DMS79 treated with DMSO at 0.1 percent for 48 hours (cell line): ENCODE data around the gene RENBP.
"Not testable (repeated sequence)": the region's sequence is repeated elsewhere in the genome, so short reads cannot be mapped to it uniquely, and the experiment has no call there.

ENCODE experiments used
- DNase-seq: peaks from one replicate; lab custom pipeline; 2025; lab: John Stamatoyannopoulos, UW

Gene RENBP

GRCh38 chrX:153944140-153944799, at the start of gene RENBP:
TSS of gene RENBP (minus strand) at chrX:153944643. CDS start at chrX:153944610, 33 bp downstream.
- DNase-seq: no peak

GRCh38 chrX:153993978-153994377, 49.5 kb upstream of the RENBP start:
- DNase-seq: no peak

- no peak for DNase-seq
These were observed 48.6 kb upstream of the RENBP start for GRCh38 chrX:153993079-153993478.

GRCh38 chrX:153992180-153992579, 47.7 kb upstream of the RENBP start:
- no peak for DNase-seq

- DNase-seq: no peak
These were observed 46.7 kb upstream of the RENBP start for GRCh38 chrX:153991013-153991580.

- no peak for DNase-seq
These were observed 45.7 kb upstream of the RENBP start for GRCh38 chrX:153989973-153990655.

- no peak for DNase-seq
These were observed 44.0 kb upstream of the RENBP start for GRCh38 chrX:153988493-153988892.

GRCh38 chrX:153984351-153985178, 40.1 kb upstream of the RENBP start:
- no peak for DNase-seq

- DNase-seq: no peak
These were observed 38.9 kb upstream of the RENBP start for GRCh38 chrX:153983321-153983801.

GRCh38 chrX:153981771-153982533, 37.5 kb upstream of the RENBP start:
- DNase-seq: no peak

- DNase-seq: no peak
These were observed 36.8 kb upstream of the RENBP start for GRCh38 chrX:153981231-153981630.

GRCh38 chrX:153980394-153980793, 36.0 kb upstream of the RENBP start:
- DNase-seq: not testable (repeated sequence)

GRCh38 chrX:153974726-153975286, 30.4 kb upstream of the RENBP start:
- no peak for DNase-seq

GRCh38 chrX:153974003-153974725, 29.7 kb upstream of the RENBP start:
- DNase-seq: no peak

GRCh38 chrX:153973127-153974002, 28.9 kb upstream of the RENBP start:
- peak; percentile 12 for DNase-seq

GRCh38 chrX:153972368-153973126, 28.1 kb upstream of the RENBP start, which contains the start of gene TMEM187:
TSS of gene TMEM187 (plus strand) at chrX:153972754. CDS start at chrX:153982063, 9,309 bp downstream.
- peak; percentile 80 for DNase-seq

GRCh38 chrX:153971450-153972367, 27.3 kb upstream of the RENBP start, which contains the start of gene HCFC1:
TSS of gene HCFC1 (minus strand) at chrX:153971818. CDS start at chrX:153970840, 978 bp downstream.
- peak; percentile 76 for DNase-seq
